SK-N-SH treated with all-trans-retinoic acid at 6 μM for 48 hours (cell line): Measurements from ENCODE around the gene UNC80.
"Not testable (repeated sequence)": the region's sequence is repeated elsewhere in the genome, so short reads cannot be mapped to it uniquely, and the experiment has no call there.

Source experiments
- ATAC-seq: fragments of 200-7000 bp; cut with Tn5 transposase; 3 replicates; pipeline ENCODE4 v1.9.1; 2020; ENCODE audit warnings: mild to moderate bottlenecking, moderate library complexity
- ARNTL ChIP-seq: fragments of 450-650 bp; formaldehyde crosslinking; IDR thresholded peaks from 2 replicates; pipeline ENCODE4 v1.5.0; 2020; ENCODE audit warnings: low read depth, mild to moderate bottlenecking, moderate library complexity, borderline replicate concordance
- CSDC2 ChIP-seq: fragments of 250-450 bp; sonication (Bioruptor Pico); IDR thresholded peaks from 2 replicates; pipeline ENCODE4 v1.5.0; 2020; ENCODE audit warnings: mild to moderate bottlenecking, moderate library complexity
- ESRRG ChIP-seq: fragments of 250-450 bp; sonication (Bioruptor Pico); IDR thresholded peaks from 2 replicates; pipeline ENCODE4 v1.6.1; 2021; ENCODE audit warnings: mild to moderate bottlenecking
- GLIS3 ChIP-seq: fragments of 250-450 bp; sonication (Bioruptor Pico); IDR thresholded peaks from 2 replicates; pipeline ENCODE4 v1.5.0; 2020; ENCODE audit warnings: mild to moderate bottlenecking, moderate library complexity
- ISL1 ChIP-seq: fragments of 250-450 bp; sonication (Bioruptor Pico); IDR thresholded peaks from 2 replicates; pipeline ENCODE4 v2.1.2; 2022; ENCODE audit warnings: mild to moderate bottlenecking, moderate library complexity
- PPARA ChIP-seq: fragments of 250-450 bp; sonication (Bioruptor Pico); IDR thresholded peaks from 2 replicates; pipeline ENCODE4 v1.5.0; 2020; ENCODE audit warnings: mild to moderate bottlenecking, borderline replicate concordance
- RARB ChIP-seq: fragments of 250-450 bp; sonication (Bioruptor Pico); IDR thresholded peaks from 2 replicates; pipeline ENCODE4 v1.8.0; 2021; ENCODE audit warnings: mild to moderate bottlenecking, moderate library complexity
- SNAI2 ChIP-seq: fragments of 250-450 bp; sonication (Bioruptor Pico); IDR thresholded peaks from 2 replicates; pipeline ENCODE4 v1.5.0; 2020; ENCODE audit warnings: mild to moderate bottlenecking, moderate library complexity
- TCF4 ChIP-seq: fragments of 250-450 bp; sonication (Bioruptor Pico); IDR thresholded peaks from 2 replicates; pipeline ENCODE4 v1.8.0; 2021; ENCODE audit warnings: mild to moderate bottlenecking, moderate library complexity, borderline replicate concordance
- TOX ChIP-seq: fragments of 250-450 bp; sonication (Bioruptor Pico); IDR thresholded peaks from 2 replicates; pipeline ENCODE4 v1.8.0; 2021; ENCODE audit warnings: mild to moderate bottlenecking, moderate library complexity, borderline replicate concordance
- ZC3H10 ChIP-seq: fragments of 250-450 bp; sonication (Bioruptor Pico); IDR thresholded peaks from 2 replicates; pipeline ENCODE4 v1.5.1; 2021; ENCODE audit warnings: mild to moderate bottlenecking, moderate library complexity
- ZFP3 ChIP-seq: fragments of 250-450 bp; sonication (Bioruptor Pico); IDR thresholded peaks from 2 replicates; pipeline ENCODE4 v1.5.0; 2020; ENCODE audit warnings: mild to moderate bottlenecking, moderate library complexity
- ZNF70 ChIP-seq: fragments of 450-650 bp; formaldehyde crosslinking; IDR thresholded peaks from 2 replicates; pipeline ENCODE4 v1.5.0; 2020; ENCODE audit warnings: mild to moderate bottlenecking, moderate library complexity
- ZNF8 ChIP-seq: fragments of 450-650 bp; formaldehyde crosslinking; IDR thresholded peaks from 2 replicates; pipeline ENCODE4 v1.5.0; 2020; ENCODE audit warnings: mild to moderate bottlenecking, moderate library complexity
- TF ChIP-seq, protein P1 (sequence below): fragments of 250-450 bp; sonication (Bioruptor Pico); IDR thresholded peaks from 2 replicates; pipeline ENCODE4 v1.8.0; 2020; ENCODE audit warnings: mild to moderate bottlenecking, moderate library complexity, borderline replicate concordance
- TF ChIP-seq, protein P2 (sequence below): fragments of 250-450 bp; sonication (Bioruptor Pico); IDR thresholded peaks from 2 replicates; pipeline ENCODE4 v1.5.1; 2020; ENCODE audit warnings: low read depth, mild to moderate bottlenecking, moderate library complexity
- TF ChIP-seq, protein P3 (sequence below): fragments of 250-450 bp; sonication (Bioruptor Pico); IDR thresholded peaks from 2 replicates; pipeline ENCODE4 v1.5.0; 2020; ENCODE audit warnings: mild to moderate bottlenecking, moderate library complexity
- TF ChIP-seq, protein P4 (sequence below): fragments of 250-450 bp; sonication (Bioruptor Pico); IDR thresholded peaks from 2 replicates; pipeline ENCODE4 v1.5.1; 2021; ENCODE audit warnings: mild to moderate bottlenecking, moderate library complexity
- TF ChIP-seq, protein P5 (sequence below): fragments of 250-450 bp; sonication (Bioruptor Pico); IDR thresholded peaks from 2 replicates; pipeline ENCODE4 v1.8.0; 2021; ENCODE audit warnings: low read depth, mild to moderate bottlenecking, moderate library complexity, borderline replicate concordance

Gene UNC80

DNA sequence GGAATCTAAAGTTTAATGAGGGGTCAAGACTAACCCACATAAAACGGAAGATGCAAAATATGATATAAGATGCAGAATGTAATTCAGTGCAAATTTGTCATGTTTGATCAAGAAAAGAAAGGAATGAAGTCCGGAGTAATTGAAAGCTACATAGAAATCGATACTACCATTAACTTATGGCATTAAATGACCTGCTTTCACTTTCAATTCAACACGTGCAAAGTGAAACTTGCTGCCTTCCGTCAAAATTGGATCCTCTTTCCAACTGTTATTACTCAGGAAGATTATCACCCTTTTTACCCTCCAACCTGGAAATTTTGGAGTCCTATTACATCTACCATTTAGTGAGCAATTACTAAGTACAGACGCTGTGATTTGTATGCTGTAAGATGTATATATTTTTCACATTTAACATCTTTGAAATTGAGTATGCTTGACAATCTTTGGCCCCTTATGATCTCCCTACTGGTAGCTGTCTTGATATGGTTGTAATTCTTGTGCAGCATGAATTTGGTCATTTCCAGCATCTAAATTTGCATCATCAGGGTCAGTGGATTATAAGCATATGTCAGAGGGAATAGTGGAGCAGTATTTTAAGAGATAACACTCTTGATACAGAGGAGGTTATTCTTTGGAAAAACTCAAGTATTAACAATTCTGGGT, 18.6 kb downstream of the UNC80 start:
- ATAC-seq = no peak
- TF ChIP-seq, protein P1, sequence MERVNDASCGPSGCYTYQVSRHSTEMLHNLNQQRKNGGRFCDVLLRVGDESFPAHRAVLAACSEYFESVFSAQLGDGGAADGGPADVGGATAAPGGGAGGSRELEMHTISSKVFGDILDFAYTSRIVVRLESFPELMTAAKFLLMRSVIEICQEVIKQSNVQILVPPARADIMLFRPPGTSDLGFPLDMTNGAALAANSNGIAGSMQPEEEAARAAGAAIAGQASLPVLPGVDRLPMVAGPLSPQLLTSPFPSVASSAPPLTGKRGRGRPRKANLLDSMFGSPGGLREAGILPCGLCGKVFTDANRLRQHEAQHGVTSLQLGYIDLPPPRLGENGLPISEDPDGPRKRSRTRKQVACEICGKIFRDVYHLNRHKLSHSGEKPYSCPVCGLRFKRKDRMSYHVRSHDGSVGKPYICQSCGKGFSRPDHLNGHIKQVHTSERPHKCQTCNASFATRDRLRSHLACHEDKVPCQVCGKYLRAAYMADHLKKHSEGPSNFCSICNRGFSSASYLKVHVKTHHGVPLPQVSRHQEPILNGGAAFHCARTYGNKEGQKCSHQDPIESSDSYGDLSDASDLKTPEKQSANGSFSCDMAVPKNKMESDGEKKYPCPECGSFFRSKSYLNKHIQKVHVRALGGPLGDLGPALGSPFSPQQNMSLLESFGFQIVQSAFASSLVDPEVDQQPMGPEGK = no peak
- TF ChIP-seq ZNF8 (CRISPR knock-in tag) (no peak), ZC3H10 (no peak), TCF4 (CRISPR knock-in tag) (no peak), ZFP3 (CRISPR knock-in tag) (no peak), GLIS3 (CRISPR knock-in tag) (no peak), SNAI2 (CRISPR knock-in tag) (no peak), ESRRG (CRISPR knock-in tag) (no peak), ZNF70 (CRISPR knock-in tag) (peak; percentile 73), ARNTL (no peak), ISL1 (CRISPR knock-in tag) (no peak), RARB (CRISPR knock-in tag) (no peak), CSDC2 (CRISPR knock-in tag) (no peak), TOX (CRISPR knock-in tag) (0 out of 2 replicates have a peak, but pooled peaks have one; percentile 16)
- TF ChIP-seq, protein P2, sequence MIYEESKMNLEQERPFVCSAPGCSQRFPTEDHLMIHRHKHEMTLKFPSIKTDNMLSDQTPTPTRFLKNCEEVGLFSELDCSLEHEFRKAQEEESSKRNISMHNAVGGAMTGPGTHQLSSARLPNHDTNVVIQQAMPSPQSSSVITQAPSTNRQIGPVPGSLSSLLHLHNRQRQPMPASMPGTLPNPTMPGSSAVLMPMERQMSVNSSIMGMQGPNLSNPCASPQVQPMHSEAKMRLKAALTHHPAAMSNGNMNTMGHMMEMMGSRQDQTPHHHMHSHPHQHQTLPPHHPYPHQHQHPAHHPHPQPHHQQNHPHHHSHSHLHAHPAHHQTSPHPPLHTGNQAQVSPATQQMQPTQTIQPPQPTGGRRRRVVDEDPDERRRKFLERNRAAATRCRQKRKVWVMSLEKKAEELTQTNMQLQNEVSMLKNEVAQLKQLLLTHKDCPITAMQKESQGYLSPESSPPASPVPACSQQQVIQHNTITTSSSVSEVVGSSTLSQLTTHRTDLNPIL (CRISPR knock-in tag) = no peak
- TF ChIP-seq, protein P3, sequence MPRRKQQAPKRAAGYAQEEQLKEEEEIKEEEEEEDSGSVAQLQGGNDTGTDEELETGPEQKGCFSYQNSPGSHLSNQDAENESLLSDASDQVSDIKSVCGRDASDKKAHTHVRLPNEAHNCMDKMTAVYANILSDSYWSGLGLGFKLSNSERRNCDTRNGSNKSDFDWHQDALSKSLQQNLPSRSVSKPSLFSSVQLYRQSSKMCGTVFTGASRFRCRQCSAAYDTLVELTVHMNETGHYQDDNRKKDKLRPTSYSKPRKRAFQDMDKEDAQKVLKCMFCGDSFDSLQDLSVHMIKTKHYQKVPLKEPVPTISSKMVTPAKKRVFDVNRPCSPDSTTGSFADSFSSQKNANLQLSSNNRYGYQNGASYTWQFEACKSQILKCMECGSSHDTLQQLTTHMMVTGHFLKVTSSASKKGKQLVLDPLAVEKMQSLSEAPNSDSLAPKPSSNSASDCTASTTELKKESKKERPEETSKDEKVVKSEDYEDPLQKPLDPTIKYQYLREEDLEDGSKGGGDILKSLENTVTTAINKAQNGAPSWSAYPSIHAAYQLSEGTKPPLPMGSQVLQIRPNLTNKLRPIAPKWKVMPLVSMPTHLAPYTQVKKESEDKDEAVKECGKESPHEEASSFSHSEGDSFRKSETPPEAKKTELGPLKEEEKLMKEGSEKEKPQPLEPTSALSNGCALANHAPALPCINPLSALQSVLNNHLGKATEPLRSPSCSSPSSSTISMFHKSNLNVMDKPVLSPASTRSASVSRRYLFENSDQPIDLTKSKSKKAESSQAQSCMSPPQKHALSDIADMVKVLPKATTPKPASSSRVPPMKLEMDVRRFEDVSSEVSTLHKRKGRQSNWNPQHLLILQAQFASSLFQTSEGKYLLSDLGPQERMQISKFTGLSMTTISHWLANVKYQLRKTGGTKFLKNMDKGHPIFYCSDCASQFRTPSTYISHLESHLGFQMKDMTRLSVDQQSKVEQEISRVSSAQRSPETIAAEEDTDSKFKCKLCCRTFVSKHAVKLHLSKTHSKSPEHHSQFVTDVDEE (CRISPR knock-in tag) = no peak
- TF ChIP-seq, protein P4, sequence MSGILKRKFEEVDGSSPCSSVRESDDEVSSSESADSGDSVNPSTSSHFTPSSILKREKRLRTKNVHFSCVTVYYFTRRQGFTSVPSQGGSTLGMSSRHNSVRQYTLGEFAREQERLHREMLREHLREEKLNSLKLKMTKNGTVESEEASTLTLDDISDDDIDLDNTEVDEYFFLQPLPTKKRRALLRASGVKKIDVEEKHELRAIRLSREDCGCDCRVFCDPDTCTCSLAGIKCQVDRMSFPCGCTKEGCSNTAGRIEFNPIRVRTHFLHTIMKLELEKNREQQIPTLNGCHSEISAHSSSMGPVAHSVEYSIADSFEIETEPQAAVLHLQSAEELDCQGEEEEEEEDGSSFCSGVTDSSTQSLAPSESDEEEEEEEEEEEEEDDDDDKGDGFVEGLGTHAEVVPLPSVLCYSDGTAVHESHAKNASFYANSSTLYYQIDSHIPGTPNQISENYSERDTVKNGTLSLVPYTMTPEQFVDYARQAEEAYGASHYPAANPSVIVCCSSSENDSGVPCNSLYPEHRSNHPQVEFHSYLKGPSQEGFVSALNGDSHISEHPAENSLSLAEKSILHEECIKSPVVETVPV (CRISPR knock-in tag) = no peak
- TF ChIP-seq, protein P5, sequence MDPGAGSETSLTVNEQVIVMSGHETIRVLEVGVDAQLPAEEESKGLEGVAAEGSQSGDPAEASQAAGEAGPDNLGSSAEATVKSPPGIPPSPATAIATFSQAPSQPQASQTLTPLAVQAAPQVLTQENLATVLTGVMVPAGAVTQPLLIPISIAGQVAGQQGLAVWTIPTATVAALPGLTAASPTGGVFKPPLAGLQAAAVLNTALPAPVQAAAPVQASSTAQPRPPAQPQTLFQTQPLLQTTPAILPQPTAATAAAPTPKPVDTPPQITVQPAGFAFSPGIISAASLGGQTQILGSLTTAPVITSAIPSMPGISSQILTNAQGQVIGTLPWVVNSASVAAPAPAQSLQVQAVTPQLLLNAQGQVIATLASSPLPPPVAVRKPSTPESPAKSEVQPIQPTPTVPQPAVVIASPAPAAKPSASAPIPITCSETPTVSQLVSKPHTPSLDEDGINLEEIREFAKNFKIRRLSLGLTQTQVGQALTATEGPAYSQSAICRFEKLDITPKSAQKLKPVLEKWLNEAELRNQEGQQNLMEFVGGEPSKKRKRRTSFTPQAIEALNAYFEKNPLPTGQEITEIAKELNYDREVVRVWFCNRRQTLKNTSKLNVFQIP = no peak

DNA sequence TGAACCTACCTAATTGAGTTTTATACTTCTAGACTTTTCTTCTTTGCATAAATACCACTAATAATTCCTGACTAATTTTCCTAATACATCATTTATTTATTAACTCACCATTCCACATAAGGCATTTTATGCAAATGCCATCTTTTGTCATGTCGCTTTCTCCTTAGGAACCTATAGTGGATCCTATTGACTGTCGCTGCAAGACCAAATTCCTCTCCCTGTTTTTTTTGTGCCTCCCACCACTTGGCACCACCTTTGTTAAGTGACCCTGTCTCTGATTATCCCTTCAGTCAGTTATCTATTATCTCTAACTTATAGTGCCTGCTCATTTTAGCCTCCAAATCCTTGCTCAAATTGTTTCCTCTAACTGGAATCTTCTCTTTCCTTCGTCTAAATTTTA, 19.5 kb downstream of the UNC80 start:
- no peak for ATAC-seq
- no peak for TF ChIP-seq TCF4 (CRISPR knock-in tag)
- no peak for TF ChIP-seq CSDC2 (CRISPR knock-in tag)
- TF ChIP-seq SNAI2 (CRISPR knock-in tag) = no peak
- TF ChIP-seq ZC3H10 = no peak
- TF ChIP-seq RARB (CRISPR knock-in tag) = no peak
- no peak for TF ChIP-seq PPARA
- TF ChIP-seq, protein P5 = no peak
- TF ChIP-seq, protein P2 (CRISPR knock-in tag) = no peak
- no peak for TF ChIP-seq ARNTL
- TF ChIP-seq TOX (CRISPR knock-in tag) = no peak
- TF ChIP-seq, protein P1 = no peak
- no peak for TF ChIP-seq ZNF70 (CRISPR knock-in tag)
- no peak for TF ChIP-seq ZNF8 (CRISPR knock-in tag)
- TF ChIP-seq, protein P3 (CRISPR knock-in tag) = no peak
- no peak for TF ChIP-seq ISL1 (CRISPR knock-in tag)
- no peak for TF ChIP-seq GLIS3 (CRISPR knock-in tag)

DNA sequence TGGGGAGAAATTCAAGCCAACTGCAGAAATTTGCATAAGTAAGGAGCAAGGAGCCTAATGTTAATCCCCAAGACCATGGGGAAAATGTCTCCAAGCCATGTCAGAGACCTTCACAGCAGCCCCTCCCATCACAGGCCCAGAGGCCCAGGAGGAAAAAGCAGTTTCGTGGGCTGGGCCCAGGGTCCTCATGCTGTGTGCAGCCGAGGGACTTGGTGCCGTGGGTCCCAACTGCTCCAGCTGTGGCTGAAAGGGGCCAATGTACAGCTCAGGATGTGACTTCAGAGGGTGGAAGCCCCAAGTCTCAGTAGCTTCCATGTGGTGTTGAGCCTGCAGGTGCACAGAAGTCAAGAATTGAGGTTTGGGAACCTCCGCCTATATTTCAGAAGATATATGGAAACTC, 23.8 kb downstream of the UNC80 start:
- not testable (repeated sequence) for ATAC-seq
